SK-N-SH treated with all-trans-retinoic acid at 6 μM for 48 hours (cell line): ENCODE measurements around the gene DNAH1.

Experiments used
- ATAC-seq: fragments of 200-7000 bp; cut with Tn5 transposase; 3 replicates; pipeline ENCODE4 v1.9.1; 2020; ENCODE audit warnings: mild to moderate bottlenecking, moderate library complexity
- ARNTL ChIP-seq: fragments of 450-650 bp; formaldehyde crosslinking; IDR thresholded peaks from 2 replicates; pipeline ENCODE4 v1.5.0; 2020; ENCODE audit warnings: low read depth, mild to moderate bottlenecking, moderate library complexity, borderline replicate concordance
- BACH2 ChIP-seq: fragments of 250-450 bp; sonication (Bioruptor Pico); IDR thresholded peaks from 2 replicates; pipeline ENCODE4 v1.9.0; 2021; ENCODE audit warnings: mild to moderate bottlenecking, borderline replicate concordance
- GLIS3 ChIP-seq: fragments of 250-450 bp; sonication (Bioruptor Pico); IDR thresholded peaks from 2 replicates; pipeline ENCODE4 v1.5.0; 2020; ENCODE audit warnings: mild to moderate bottlenecking, moderate library complexity
- ISL1 ChIP-seq: fragments of 250-450 bp; sonication (Bioruptor Pico); IDR thresholded peaks from 2 replicates; pipeline ENCODE4 v2.1.2; 2022; ENCODE audit warnings: mild to moderate bottlenecking, moderate library complexity
- OSR1 ChIP-seq: fragments of 250-450 bp; sonication (Bioruptor Pico); IDR thresholded peaks from 2 replicates; pipeline ENCODE4 v1.8.0; 2022; ENCODE audit warnings: moderate library complexity, mild to moderate bottlenecking, inconsistent platforms
- RARB ChIP-seq: fragments of 250-450 bp; sonication (Bioruptor Pico); IDR thresholded peaks from 2 replicates; pipeline ENCODE4 v1.8.0; 2021; ENCODE audit warnings: mild to moderate bottlenecking, moderate library complexity
- SNAI2 ChIP-seq: fragments of 250-450 bp; sonication (Bioruptor Pico); IDR thresholded peaks from 2 replicates; pipeline ENCODE4 v1.5.0; 2020; ENCODE audit warnings: mild to moderate bottlenecking, moderate library complexity
- TCF4 ChIP-seq: fragments of 250-450 bp; sonication (Bioruptor Pico); IDR thresholded peaks from 2 replicates; pipeline ENCODE4 v1.8.0; 2021; ENCODE audit warnings: mild to moderate bottlenecking, moderate library complexity, borderline replicate concordance
- ZC3H10 ChIP-seq: fragments of 250-450 bp; sonication (Bioruptor Pico); IDR thresholded peaks from 2 replicates; pipeline ENCODE4 v1.5.1; 2021; ENCODE audit warnings: mild to moderate bottlenecking, moderate library complexity
- ZFP3 ChIP-seq: fragments of 250-450 bp; sonication (Bioruptor Pico); IDR thresholded peaks from 2 replicates; pipeline ENCODE4 v1.5.0; 2020; ENCODE audit warnings: mild to moderate bottlenecking, moderate library complexity
- ZNF70 ChIP-seq: fragments of 450-650 bp; formaldehyde crosslinking; IDR thresholded peaks from 2 replicates; pipeline ENCODE4 v1.5.0; 2020; ENCODE audit warnings: mild to moderate bottlenecking, moderate library complexity
- TF ChIP-seq, protein P1 (sequence below): fragments of 250-450 bp; sonication (Bioruptor Pico); IDR thresholded peaks from 2 replicates; pipeline ENCODE4 v1.5.1; 2021; ENCODE audit warnings: mild to moderate bottlenecking, moderate library complexity
- TF ChIP-seq, protein P2 (sequence below): fragments of 250-450 bp; sonication (Bioruptor Pico); IDR thresholded peaks from 2 replicates; pipeline ENCODE4 v1.8.0; 2020; ENCODE audit warnings: mild to moderate bottlenecking, moderate library complexity, borderline replicate concordance
- TF ChIP-seq, protein P3 (sequence below): fragments of 250-450 bp; sonication (Bioruptor Pico); IDR thresholded peaks from 2 replicates; pipeline ENCODE4 v1.5.0; 2020; ENCODE audit warnings: mild to moderate bottlenecking, moderate library complexity
- TF ChIP-seq, protein P4 (sequence below): fragments of 250-450 bp; sonication (Bioruptor Pico); IDR thresholded peaks from 2 replicates; pipeline ENCODE4 v1.5.1; 2020; ENCODE audit warnings: low read depth, mild to moderate bottlenecking, moderate library complexity

The DNAH1 gene

DNA sequence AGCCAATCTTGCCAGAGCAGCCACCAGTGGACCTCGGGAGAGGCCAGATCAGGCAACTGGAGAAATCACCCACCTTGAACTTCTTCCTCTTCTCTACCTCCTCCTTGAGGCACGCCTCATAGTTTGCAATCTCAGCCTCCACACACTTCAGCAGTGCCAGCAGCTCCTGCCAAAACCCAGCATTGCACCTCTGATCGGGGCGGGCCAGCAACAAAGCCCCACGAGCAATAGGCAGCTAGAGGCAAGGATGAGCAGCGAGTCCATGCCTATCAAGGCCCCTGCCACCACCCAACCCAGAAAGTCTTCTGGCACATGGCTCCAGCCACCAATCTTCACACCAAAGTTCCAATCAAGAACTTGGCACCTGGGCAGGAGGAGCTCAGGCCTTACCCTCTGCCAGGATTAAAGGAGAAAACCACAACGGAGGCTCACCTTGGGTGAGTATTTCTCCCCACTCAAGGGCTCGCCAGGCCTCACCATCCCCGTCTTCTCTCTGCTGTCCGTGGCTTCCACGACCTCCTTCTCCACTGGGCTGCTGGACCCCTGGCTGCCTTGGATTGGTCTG is 86.7 kb downstream of the DNAH1 start:
- no peak for ATAC-seq
- TF ChIP-seq, protein P1, sequence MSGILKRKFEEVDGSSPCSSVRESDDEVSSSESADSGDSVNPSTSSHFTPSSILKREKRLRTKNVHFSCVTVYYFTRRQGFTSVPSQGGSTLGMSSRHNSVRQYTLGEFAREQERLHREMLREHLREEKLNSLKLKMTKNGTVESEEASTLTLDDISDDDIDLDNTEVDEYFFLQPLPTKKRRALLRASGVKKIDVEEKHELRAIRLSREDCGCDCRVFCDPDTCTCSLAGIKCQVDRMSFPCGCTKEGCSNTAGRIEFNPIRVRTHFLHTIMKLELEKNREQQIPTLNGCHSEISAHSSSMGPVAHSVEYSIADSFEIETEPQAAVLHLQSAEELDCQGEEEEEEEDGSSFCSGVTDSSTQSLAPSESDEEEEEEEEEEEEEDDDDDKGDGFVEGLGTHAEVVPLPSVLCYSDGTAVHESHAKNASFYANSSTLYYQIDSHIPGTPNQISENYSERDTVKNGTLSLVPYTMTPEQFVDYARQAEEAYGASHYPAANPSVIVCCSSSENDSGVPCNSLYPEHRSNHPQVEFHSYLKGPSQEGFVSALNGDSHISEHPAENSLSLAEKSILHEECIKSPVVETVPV (CRISPR knock-in tag), result no peak
- TF ChIP-seq SNAI2 (CRISPR knock-in tag) (no peak), ZNF70 (CRISPR knock-in tag) (no peak), TCF4 (no peak), ISL1 (CRISPR knock-in tag) (no peak), OSR1 (CRISPR knock-in tag) (no peak), BACH2 (no peak)
- TF ChIP-seq, protein P2, sequence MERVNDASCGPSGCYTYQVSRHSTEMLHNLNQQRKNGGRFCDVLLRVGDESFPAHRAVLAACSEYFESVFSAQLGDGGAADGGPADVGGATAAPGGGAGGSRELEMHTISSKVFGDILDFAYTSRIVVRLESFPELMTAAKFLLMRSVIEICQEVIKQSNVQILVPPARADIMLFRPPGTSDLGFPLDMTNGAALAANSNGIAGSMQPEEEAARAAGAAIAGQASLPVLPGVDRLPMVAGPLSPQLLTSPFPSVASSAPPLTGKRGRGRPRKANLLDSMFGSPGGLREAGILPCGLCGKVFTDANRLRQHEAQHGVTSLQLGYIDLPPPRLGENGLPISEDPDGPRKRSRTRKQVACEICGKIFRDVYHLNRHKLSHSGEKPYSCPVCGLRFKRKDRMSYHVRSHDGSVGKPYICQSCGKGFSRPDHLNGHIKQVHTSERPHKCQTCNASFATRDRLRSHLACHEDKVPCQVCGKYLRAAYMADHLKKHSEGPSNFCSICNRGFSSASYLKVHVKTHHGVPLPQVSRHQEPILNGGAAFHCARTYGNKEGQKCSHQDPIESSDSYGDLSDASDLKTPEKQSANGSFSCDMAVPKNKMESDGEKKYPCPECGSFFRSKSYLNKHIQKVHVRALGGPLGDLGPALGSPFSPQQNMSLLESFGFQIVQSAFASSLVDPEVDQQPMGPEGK (CRISPR knock-in tag), result no peak
- TF ChIP-seq, all 23 proteins: peak for 0

DNA sequence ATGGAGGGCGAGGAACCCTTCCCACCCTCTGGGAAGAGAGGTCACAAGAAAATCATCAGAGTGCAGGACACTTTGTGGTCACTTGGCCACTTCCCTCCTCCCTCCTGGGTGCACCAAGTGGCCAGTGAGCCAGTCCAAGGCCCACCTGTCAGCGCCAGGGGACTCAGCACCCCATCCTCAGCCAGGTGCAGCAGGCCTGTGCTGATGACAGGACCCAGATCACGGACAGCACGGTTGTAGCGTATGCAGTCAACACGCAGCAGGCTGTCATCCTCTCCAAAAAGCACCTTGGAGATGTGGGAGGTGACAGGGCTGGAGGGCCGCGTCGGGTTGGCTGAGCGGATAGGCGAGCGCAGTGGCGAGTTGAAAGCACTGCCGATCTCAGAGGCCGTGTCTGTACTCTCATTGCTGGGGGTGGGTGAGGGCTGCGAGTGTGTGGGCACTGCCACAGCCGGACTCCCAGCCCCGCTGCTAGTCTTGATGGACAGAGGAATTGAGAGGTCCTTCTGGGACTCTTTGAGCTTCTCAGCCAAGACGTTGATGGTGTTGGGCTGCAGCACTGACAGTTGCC is 87.2 kb downstream of the DNAH1 start:
- TF ChIP-seq TCF4, result no peak
- no peak for TF ChIP-seq ZFP3 (CRISPR knock-in tag)
- TF ChIP-seq ARNTL, result no peak
- TF ChIP-seq, protein P2 (CRISPR knock-in tag), result no peak
- no peak for TF ChIP-seq GLIS3 (CRISPR knock-in tag)
- TF ChIP-seq, protein P3, sequence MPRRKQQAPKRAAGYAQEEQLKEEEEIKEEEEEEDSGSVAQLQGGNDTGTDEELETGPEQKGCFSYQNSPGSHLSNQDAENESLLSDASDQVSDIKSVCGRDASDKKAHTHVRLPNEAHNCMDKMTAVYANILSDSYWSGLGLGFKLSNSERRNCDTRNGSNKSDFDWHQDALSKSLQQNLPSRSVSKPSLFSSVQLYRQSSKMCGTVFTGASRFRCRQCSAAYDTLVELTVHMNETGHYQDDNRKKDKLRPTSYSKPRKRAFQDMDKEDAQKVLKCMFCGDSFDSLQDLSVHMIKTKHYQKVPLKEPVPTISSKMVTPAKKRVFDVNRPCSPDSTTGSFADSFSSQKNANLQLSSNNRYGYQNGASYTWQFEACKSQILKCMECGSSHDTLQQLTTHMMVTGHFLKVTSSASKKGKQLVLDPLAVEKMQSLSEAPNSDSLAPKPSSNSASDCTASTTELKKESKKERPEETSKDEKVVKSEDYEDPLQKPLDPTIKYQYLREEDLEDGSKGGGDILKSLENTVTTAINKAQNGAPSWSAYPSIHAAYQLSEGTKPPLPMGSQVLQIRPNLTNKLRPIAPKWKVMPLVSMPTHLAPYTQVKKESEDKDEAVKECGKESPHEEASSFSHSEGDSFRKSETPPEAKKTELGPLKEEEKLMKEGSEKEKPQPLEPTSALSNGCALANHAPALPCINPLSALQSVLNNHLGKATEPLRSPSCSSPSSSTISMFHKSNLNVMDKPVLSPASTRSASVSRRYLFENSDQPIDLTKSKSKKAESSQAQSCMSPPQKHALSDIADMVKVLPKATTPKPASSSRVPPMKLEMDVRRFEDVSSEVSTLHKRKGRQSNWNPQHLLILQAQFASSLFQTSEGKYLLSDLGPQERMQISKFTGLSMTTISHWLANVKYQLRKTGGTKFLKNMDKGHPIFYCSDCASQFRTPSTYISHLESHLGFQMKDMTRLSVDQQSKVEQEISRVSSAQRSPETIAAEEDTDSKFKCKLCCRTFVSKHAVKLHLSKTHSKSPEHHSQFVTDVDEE, result no peak
- TF ChIP-seq, protein P1 (CRISPR knock-in tag), result no peak
- TF ChIP-seq, protein P4, sequence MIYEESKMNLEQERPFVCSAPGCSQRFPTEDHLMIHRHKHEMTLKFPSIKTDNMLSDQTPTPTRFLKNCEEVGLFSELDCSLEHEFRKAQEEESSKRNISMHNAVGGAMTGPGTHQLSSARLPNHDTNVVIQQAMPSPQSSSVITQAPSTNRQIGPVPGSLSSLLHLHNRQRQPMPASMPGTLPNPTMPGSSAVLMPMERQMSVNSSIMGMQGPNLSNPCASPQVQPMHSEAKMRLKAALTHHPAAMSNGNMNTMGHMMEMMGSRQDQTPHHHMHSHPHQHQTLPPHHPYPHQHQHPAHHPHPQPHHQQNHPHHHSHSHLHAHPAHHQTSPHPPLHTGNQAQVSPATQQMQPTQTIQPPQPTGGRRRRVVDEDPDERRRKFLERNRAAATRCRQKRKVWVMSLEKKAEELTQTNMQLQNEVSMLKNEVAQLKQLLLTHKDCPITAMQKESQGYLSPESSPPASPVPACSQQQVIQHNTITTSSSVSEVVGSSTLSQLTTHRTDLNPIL (CRISPR knock-in tag), result no peak
- ATAC-seq, result no peak

DNA sequence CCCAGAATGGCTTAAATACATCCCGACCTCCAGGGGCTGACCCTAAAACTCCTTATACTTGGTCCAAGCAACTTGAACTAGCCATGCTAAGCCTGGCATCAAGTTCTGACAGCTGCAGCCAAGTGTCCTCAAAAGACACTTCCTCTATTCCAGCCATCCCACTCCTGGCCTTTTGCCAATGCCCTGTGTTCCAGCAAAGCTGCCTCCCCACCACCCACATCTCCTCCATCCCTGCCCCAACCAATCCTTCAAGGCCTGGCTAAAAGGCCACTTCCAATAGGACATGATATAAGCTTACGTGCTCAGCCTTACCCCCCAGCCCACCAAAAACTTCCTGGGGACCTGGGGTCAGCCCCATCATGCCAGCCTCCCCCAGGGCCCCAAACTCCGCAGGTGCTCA is 87.8 kb downstream of the DNAH1 start:
- no peak for ATAC-seq
- TF ChIP-seq ZFP3 (CRISPR knock-in tag), result no peak
- no peak for TF ChIP-seq SNAI2 (CRISPR knock-in tag)
- TF ChIP-seq TCF4, result no peak
- no peak for TF ChIP-seq BACH2
- no peak for TF ChIP-seq ZNF70 (CRISPR knock-in tag)
- TF ChIP-seq, protein P4 (CRISPR knock-in tag), result no peak
- no peak for TF ChIP-seq ISL1 (CRISPR knock-in tag)
- TF ChIP-seq, protein P2 (CRISPR knock-in tag), result no peak
- TF ChIP-seq RARB (CRISPR knock-in tag), result no peak
- no peak for TF ChIP-seq ZC3H10
